HG03039 (cell line): ENCODE data around the gene RPAP2.
A peak's percentile ranks its signal among the peaks of the same experiment; 100 is the strongest.
"Not testable (repeated sequence)": the region's sequence is repeated elsewhere in the genome, so short reads cannot be mapped to it uniquely, and the experiment has no call there.

Source experiments
- ATAC-seq: cut with Tn5 transposase; IDR thresholded peaks from one replicate; pipeline ENCODE4 v1.9.1; 2021; ENCODE audit warnings: mild to moderate bottlenecking, moderate library complexity; ENCODE audit not compliant: unreplicated experiment

RPAP2 gene

GRCh38 chr1:92298573-92299476 lies at the start of gene RPAP2, which contains the start of gene GLMN:
RPAP2 (plus strand) TSS chr1:92299059; CDS start chr1:92299074, 15 bp downstream.
GLMN (minus strand) TSS chr1:92298987; CDS start chr1:92297999, 988 bp downstream.
- ATAC-seq: peak; percentile 98

DNA sequence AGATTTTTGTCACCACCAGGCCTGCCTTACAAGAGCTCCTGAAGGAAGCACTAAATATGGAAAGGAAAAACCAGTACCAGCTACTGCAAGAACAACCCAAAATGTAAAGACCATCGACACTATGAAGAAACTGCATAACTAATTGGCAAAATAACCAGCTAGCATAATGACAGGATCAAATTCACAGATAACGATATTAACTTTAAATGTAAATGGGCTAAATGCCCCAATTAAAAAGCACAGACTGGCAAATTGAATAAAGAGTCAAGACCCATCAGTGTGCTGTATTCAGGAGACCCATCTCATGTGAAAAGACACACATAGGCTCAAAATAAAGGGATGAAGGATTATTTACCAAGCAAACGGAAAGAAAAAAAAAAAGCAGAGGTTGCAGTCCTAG lies 44.1 kb upstream of the RPAP2 start:
- ATAC-seq: not testable (repeated sequence)

- ATAC-seq: no peak
Measured at GRCh38 chr1:92259350-92259749, 39.5 kb upstream of the RPAP2 start.

- ATAC-seq: no peak
Measured at GRCh38 chr1:92262516-92262915, 36.3 kb upstream of the RPAP2 start.

- ATAC-seq: no peak
Measured at GRCh38 chr1:92273039-92273438, 25.8 kb upstream of the RPAP2 start.

DNA sequence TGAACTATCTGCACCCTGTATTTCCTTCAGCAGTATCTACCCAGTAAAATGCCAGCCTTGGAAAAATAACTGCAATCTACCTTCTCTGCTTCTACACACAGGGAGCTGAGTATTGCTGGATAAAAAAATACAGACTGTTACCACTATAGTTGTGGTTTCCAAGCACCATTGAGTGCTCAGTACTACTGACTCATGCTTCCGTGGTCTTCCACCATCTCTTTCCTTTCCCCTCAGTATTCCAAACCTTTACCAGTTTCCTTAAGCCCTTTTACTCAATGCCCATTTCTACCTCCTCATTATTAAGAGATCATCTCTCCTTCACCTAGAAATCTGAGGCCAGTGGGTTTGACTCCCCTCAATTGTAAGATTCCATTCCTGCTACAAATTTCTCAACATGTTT lies 23.9 kb upstream of the RPAP2 start:
- no peak for ATAC-seq

DNA sequence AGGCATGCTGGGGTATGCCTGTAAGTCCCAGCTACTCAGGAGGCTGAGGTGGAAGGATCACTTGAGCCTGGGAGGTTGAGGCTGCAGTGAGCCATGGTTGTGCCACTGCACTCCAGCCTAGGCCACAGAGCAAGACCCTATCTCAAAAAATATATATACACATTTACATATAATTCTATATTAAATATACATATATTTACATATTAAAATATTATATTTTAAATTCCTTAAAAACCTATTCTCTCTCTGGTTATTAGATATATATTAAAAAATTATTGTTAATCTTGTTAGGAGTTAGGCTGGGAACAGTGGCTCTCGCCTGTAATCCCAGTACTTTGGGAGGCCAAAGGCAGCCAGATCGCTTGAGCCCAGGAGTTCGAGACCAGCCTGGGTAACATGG lies 22.8 kb upstream of the RPAP2 start:
- ATAC-seq: no peak

- no peak for ATAC-seq
Measured at GRCh38 chr1:92277105-92277723, 21.6 kb upstream of the RPAP2 start.

- ATAC-seq: not testable (repeated sequence)
Measured at GRCh38 chr1:92279781-92280180, 19.1 kb upstream of the RPAP2 start.

- not testable (repeated sequence) for ATAC-seq
Measured at GRCh38 chr1:92281411-92281810, 17.4 kb upstream of the RPAP2 start.

- ATAC-seq: no peak
Measured at GRCh38 chr1:92291372-92291999, 7.4 kb upstream of the RPAP2 start.

DNA sequence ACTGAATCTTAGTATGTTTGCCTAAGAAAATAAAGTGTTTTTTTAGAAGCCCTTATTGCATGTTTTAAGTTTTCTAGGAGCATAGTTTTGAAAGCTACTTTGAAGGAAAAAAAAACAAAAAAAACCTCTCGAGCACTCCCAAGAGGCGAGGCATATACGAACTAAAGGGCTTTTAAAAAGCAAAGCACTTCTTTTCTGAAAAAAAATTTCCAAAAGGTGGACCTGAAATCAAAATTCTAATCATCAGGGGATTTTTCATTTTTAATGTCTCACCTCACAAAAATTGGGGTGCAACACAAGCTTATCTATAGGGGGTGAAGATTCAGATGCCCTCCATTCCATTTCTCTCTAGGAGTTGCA lies 666 bp upstream of the RPAP2 start:
- no peak for ATAC-seq

- ATAC-seq: no peak
Measured at GRCh38 chr1:92299477-92300150, 755 bp downstream of the RPAP2 start.

- ATAC-seq: no peak
Measured at GRCh38 chr1:92301021-92301420, 2.2 kb downstream of the RPAP2 start.

GRCh38 chr1:92306020-92306419 lies 7.2 kb downstream of the RPAP2 start:
- ATAC-seq: no peak

DNA sequence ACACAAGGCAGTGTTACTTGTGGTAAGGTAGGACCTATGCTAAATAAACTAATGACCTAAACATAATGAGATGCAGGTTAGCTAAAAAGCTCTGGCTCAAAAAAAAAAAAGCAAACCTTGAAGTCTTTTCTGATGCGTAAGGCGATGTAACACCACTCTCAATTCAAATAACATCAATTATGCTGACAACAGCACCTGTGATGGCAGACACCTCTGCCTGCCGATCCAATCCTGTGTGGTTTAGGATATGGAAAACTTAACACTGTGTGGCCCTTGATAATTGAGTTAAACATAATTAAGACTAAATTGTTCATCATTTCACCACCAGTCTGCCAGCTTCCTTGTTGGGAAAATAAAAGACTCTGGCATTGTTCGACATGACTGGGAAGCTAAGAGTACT lies 9.1 kb downstream of the RPAP2 start:
- no peak for ATAC-seq

DNA sequence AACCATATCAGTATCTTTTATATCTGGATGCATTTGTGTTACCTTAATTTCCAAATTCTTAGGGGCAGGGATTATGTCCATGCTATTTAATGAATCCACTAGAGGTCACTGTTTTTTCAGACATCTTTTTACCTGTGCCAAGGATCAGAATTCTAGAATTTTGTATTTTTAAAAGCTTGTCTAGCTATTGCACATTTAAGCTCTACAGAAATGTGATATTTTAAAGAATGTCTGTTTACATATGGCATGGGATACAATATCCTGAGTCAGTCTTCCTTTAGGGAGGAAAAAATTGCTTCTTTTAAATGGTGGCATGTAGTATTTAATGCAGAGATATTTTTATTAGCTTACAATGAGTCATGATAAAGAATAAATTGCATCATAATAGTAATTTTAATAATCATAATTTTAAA lies 11.3 kb downstream of the RPAP2 start:
- ATAC-seq: no peak

DNA sequence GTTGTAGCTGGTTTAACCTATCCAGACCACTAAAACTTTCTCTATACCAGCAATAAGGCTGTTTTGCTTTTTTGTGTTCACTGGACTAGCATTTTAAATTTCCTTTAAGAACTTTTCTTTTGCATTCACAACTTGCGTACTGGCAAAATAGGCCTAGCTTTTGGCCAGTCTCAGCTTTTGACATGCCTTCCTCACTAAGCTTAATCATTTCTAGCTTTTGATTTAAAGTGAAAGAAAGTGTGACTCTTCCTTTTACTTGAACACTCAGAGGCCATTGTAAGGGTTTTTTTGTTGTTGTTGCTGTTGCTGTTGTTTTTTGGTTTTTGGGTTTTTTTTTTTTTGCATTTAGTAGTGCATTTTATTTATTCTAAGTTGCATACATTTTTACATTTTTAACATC lies 15.2 kb downstream of the RPAP2 start:
- no peak for ATAC-seq

- no peak for ATAC-seq
Measured at GRCh38 chr1:92315766-92316599, 17.1 kb downstream of the RPAP2 start.

DNA sequence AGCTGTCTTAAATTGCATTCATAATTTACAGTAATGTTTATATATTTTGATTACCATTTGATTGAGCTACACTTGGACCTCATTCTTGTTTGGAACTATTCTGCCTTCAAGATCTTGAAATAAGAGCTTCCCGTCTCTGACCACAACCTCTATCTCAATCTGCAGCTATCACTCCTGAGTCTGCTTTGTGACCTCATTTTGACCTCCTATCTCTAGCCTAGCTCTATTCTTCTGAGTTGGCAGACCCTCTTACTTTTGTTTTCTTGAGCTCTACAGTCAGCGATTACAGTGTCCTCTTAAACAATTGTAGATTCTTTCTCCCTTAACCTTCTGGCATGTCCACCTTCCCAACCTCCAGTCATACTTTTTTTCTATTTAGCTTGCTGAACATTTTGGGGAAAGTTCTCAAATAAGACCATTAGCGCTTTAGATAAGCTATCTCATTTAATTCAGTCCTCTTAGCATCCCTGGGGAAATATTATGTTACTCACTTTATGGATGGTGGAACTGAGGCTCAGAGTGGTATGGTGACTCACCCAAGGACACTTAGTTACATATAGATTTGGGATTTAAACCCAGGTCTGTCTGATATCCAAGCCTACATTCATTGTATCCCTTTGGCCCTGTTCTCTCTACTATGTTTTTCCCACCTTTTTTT lies 19.1 kb downstream of the RPAP2 start:
- ATAC-seq: no peak
